Astrocyte (in vitro differentiated cells and primary cell): Measurements from ENCODE around the gene GDAP1L1.

Experiments used
- CTCF ChIP-seq: IDR thresholded peaks from 2 replicates; pipeline ENCODE4 v1.5.1; 2011; ENCODE audit warnings: low read depth, mild to moderate bottlenecking, inconsistent platforms, low read length, moderate library complexity; ENCODE audit not compliant: insufficient read depth
- EZH2 ChIP-seq: IDR thresholded peaks from 2 replicates; pipeline ENCODE4 v1.6.1; 2012; ENCODE audit warnings: mild to moderate bottlenecking, low read length, inconsistent platforms; ENCODE audit not compliant: insufficient read depth

GRCh38 chr20:44304383-44304782 lies 57.3 kb downstream of the GDAP1L1 start:
- TF ChIP-seq CTCF (no peak), EZH2 (no peak)
